Naive B cell (primary cell): ENCODE results near the gene EHD2. TPM values are rescaled to one million over a fixed set of nuclear protein-coding genes. Genes with fewer than 3 reads are reported as not detected.
"Not testable (repeated sequence)": the region's sequence is repeated elsewhere in the genome, so short reads cannot be mapped to it uniquely, and the experiment has no call there.

ENCODE experiments used
- ATAC-seq, 2 donors: fragments of 150-1000 bp; cut with Tn5 transposase; 2 replicates each; pipeline ENCODE4 v1.10.0; 2021; ENCODE audit warnings: low read depth in 2 of 2, mild to moderate bottlenecking in 2 of 2, moderate library complexity in 2 of 2
- DNase-seq: peaks from one replicate; pipeline ENCODE4 v3.0.0; 2022
- H3K27ac Mint-ChIP-seq, 6 donors: one replicate each; pipeline ENCODE4 v1.8.0; 2020 to 2022; ENCODE audit warnings: mild to moderate bottlenecking in 6 of 6, mixed read lengths in 6 of 6, moderate library complexity in 5 of 6, inconsistent platforms in 2 of 6
- H3K27me3 Mint-ChIP-seq, 3 donors: one replicate each; pipeline ENCODE4 v1.8.0; 2021 to 2022; ENCODE audit warnings: mixed read lengths in 3 of 3, mild to moderate bottlenecking in 1 of 3
- H3K36me3 Mint-ChIP-seq, 2 donors: one replicate each; pipeline ENCODE4 v1.8.0; 2020 to 2022; ENCODE audit warnings: mixed read lengths in 2 of 2, inconsistent platforms in 1 of 2, mild to moderate bottlenecking in 1 of 2
- H3K4me1 Mint-ChIP-seq, 3 donors: one replicate each; pipeline ENCODE4 v1.8.0; 2020 to 2022; ENCODE audit warnings: mixed read lengths in 3 of 3, inconsistent platforms in 1 of 3, mild to moderate bottlenecking in 1 of 3, moderate library complexity in 1 of 3
- H3K4me3 Mint-ChIP-seq, 8 donors: one replicate each; pipeline ENCODE4 v1.8.0; 2020 to 2022; ENCODE audit warnings: mild to moderate bottlenecking in 8 of 8, mixed read lengths in 8 of 8, moderate library complexity in 8 of 8, inconsistent platforms in 2 of 8
- H3K9me3 Mint-ChIP-seq, 7 donors: one replicate each; pipeline ENCODE4 v1.8.0; 2020 to 2022; ENCODE audit warnings: mixed read lengths in 7 of 7, mild to moderate bottlenecking in 5 of 7, inconsistent platforms in 2 of 7, moderate library complexity in 1 of 7
- polyA plus RNA-seq, 6 donors: library from polyadenylated mRNA; unstranded; fragments of 300-500 nt; fragmentation: Illumina TruSeq; gene quantifications; one replicate each; pipeline ENCODE4 v1.2.3, GENCODE V29; 2021; ENCODE audit warnings: low read depth in 6 of 6

Gene EHD2
- polyA plus RNA-seq, 6 donors from 2014 or later: not detected

- H3K4me1 Mint-ChIP-seq: peaks cover 4 to 10% (median 7%) of the 10 kb centered on the region in 3 donors
Measured at GRCh38 chr19:47707135-47707925, 5.9 kb upstream of the EHD2 start.

GRCh38 chr19:47711652-47712242 lies 1.5 kb upstream of the EHD2 start:
- ATAC-seq (no peak), DNase-seq (no peak)
- H3K4me1 Mint-ChIP-seq: peaks cover 9 to 13% (median 10%) of the 10 kb centered on the region in 3 donors
- peaks cover 32 to 67% (median 58%) of the 10 kb centered on the region in 3 donors for H3K27me3 Mint-ChIP-seq
- peaks cover 8 to 21% (median 20%) of the 10 kb centered on the region in 7 donors for H3K9me3 Mint-ChIP-seq
- H3K36me3 Mint-ChIP-seq: peaks cover 5 to 20% of the 10 kb centered on the region in 2 donors
- H3K27ac Mint-ChIP-seq: no peak overlapping the region
- peak overlapping the region in 1 of 8 donors; percentile 64 for H3K4me3 Mint-ChIP-seq

More at GRCh38 chr19:47707135-47707925, 5.9 kb upstream of the EHD2 start:
- no peak overlapping the region for H3K4me3 Mint-ChIP-seq
- H3K27ac Mint-ChIP-seq: peak overlapping the region in 1 of 6 donors; percentile 87
- H3K9me3 Mint-ChIP-seq: peaks cover 0 to 3% (median 0%) of the 10 kb centered on the region in 7 donors
- peaks cover 10 to 28% (median 23%) of the 10 kb centered on the region in 3 donors for H3K27me3 Mint-ChIP-seq
- DNase-seq: peak; percentile 42
- ATAC-seq: peak; percentile 76 to 87
- H3K36me3 Mint-ChIP-seq: peaks cover 5 to 6% of the 10 kb centered on the region in 2 donors

- Mint-ChIP-seq H3K27me3 (peaks cover 33 to 60% (median 56%) of the 10 kb centered on the region in 3 donors), H3K4me3 (peak overlapping the region in 1 of 8 donors; percentile 21), H3K9me3 (peaks cover 8 to 23% (median 21%) of the 10 kb centered on the region in 7 donors), H3K4me1 (peaks cover 0 to 7% (median 6%) of the 10 kb centered on the region in 3 donors), H3K27ac (no peak overlapping the region), H3K36me3 (peaks cover 5 to 20% of the 10 kb centered on the region in 2 donors)
- ATAC-seq (no peak), DNase-seq (no peak)
Measured at GRCh38 chr19:47714339-47714738, 1.1 kb downstream of the EHD2 start.

- H3K4me3 Mint-ChIP-seq: peak overlapping the region in 2 of 8 donors; percentile 16 to 75
- H3K27me3 Mint-ChIP-seq: peaks cover 33 to 61% (median 56%) of the 10 kb centered on the region in 3 donors
- H3K9me3 Mint-ChIP-seq: peaks cover 8 to 23% (median 21%) of the 10 kb centered on the region in 7 donors
Measured at GRCh38 chr19:47714855-47715254, 1.6 kb downstream of the EHD2 start.

GRCh38 chr19:47716270-47716937 lies 3.2 kb downstream of the EHD2 start:
- Mint-ChIP-seq H3K4me1 (peaks cover 0 to 7% (median 6%) of the 10 kb centered on the region in 3 donors), H3K27ac (no peak overlapping the region), H3K4me3 (no peak overlapping the region), H3K27me3 (peaks cover 40 to 69% (median 68%) of the 10 kb centered on the region in 3 donors), H3K36me3 (peaks cover 5 to 20% of the 10 kb centered on the region in 2 donors), H3K9me3 (peaks cover 8 to 23% (median 21%) of the 10 kb centered on the region in 7 donors)
- DNase-seq (no peak), ATAC-seq (no peak)

More at GRCh38 chr19:47714855-47715254, 1.6 kb downstream of the EHD2 start:
- H3K36me3 Mint-ChIP-seq: peaks cover 5 to 20% of the 10 kb centered on the region in 2 donors
- H3K27ac Mint-ChIP-seq, DNase-seq, ATAC-seq, H3K4me1 Mint-ChIP-seq: not testable (repeated sequence)

GRCh38 chr19:47718415-47719046 lies 5.3 kb downstream of the EHD2 start:
- H3K27ac Mint-ChIP-seq, DNase-seq, H3K4me3 Mint-ChIP-seq, ATAC-seq, H3K4me1 Mint-ChIP-seq: not testable (repeated sequence)
- H3K27me3 Mint-ChIP-seq: peaks cover 30 to 60% (median 60%) of the 10 kb centered on the region in 3 donors
- H3K36me3 Mint-ChIP-seq: peaks cover 5 to 18% of the 10 kb centered on the region in 2 donors
- H3K9me3 Mint-ChIP-seq: peaks cover 8 to 21% (median 19%) of the 10 kb centered on the region in 7 donors

- Mint-ChIP-seq H3K4me3 (no peak overlapping the region), H3K36me3 (peaks cover 5 to 11% of the 10 kb centered on the region in 2 donors), H3K9me3 (peaks cover 2 to 14% (median 11%) of the 10 kb centered on the region in 7 donors), H3K27me3 (peaks cover 23 to 55% (median 53%) of the 10 kb centered on the region in 3 donors), H3K27ac (no peak overlapping the region), H3K4me1 (no peaks in the 10 kb centered on the region)
- no peak for ATAC-seq
- DNase-seq: no peak
Measured at GRCh38 chr19:47719047-47719859, 6.0 kb downstream of the EHD2 start.

- H3K36me3 Mint-ChIP-seq: no peaks in the 10 kb centered on the region
- no peak for ATAC-seq
- peaks cover 12 to 52% (median 37%) of the 10 kb centered on the region in 3 donors for H3K27me3 Mint-ChIP-seq
Measured at GRCh38 chr19:47720669-47721422, 7.6 kb downstream of the EHD2 start.

GRCh38 chr19:47723581-47723940 lies 10.3 kb downstream of the EHD2 start:
- H3K27ac Mint-ChIP-seq: no peak overlapping the region
- no peak overlapping the region for H3K4me3 Mint-ChIP-seq
- no peaks in the 10 kb centered on the region for H3K36me3 Mint-ChIP-seq
- no peaks in the 10 kb centered on the region for H3K9me3 Mint-ChIP-seq
- ATAC-seq (peak in 1 of 2 donors; percentile 32), DNase-seq (no peak)
- peaks cover 0 to 9% (median 5%) of the 10 kb centered on the region in 3 donors for H3K4me1 Mint-ChIP-seq
- H3K27me3 Mint-ChIP-seq: peaks cover 16 to 54% (median 37%) of the 10 kb centered on the region in 3 donors

More at GRCh38 chr19:47720669-47721422, 7.6 kb downstream of the EHD2 start:
- Mint-ChIP-seq H3K4me1 (no peaks in the 10 kb centered on the region), H3K4me3 (no peak overlapping the region), H3K27ac (peak overlapping the region in 1 of 6 donors; percentile 7), H3K9me3 (peaks cover 0 to 4% (median 0%) of the 10 kb centered on the region in 7 donors)
- DNase-seq: no peak

GRCh38 chr19:47725759-47726401 lies 12.7 kb downstream of the EHD2 start:
- H3K36me3 Mint-ChIP-seq: no peaks in the 10 kb centered on the region
- no peak for ATAC-seq

GRCh38 chr19:47726467-47726866 lies 13.2 kb downstream of the EHD2 start:
- peak overlapping the region in 1 of 6 donors; percentile 69 for H3K27ac Mint-ChIP-seq
- no peak for ATAC-seq

More at GRCh38 chr19:47725759-47726401, 12.7 kb downstream of the EHD2 start:
- H3K4me3 Mint-ChIP-seq: no peak overlapping the region
- peaks cover 25 to 68% (median 47%) of the 10 kb centered on the region in 3 donors for H3K27me3 Mint-ChIP-seq
- peaks cover 16 to 24% (median 22%) of the 10 kb centered on the region in 3 donors for H3K4me1 Mint-ChIP-seq
- no peak for DNase-seq
- peaks cover 0 to 6% (median 0%) of the 10 kb centered on the region in 7 donors for H3K9me3 Mint-ChIP-seq
- H3K27ac Mint-ChIP-seq: no peak overlapping the region

More at GRCh38 chr19:47726467-47726866, 13.2 kb downstream of the EHD2 start:
- Mint-ChIP-seq H3K4me1 (peaks cover 16 to 24% (median 22%) of the 10 kb centered on the region in 3 donors), H3K9me3 (peaks cover 0 to 7% (median 0%) of the 10 kb centered on the region in 7 donors), H3K36me3 (no peaks in the 10 kb centered on the region), H3K27me3 (peaks cover 27 to 69% (median 49%) of the 10 kb centered on the region in 3 donors), H3K4me3 (peak overlapping the region in 1 of 8 donors; percentile 75)
- DNase-seq: no peak
